ENCODE measurements around the gene HSPB6.

Gene HSPB6

GRCh38 chr19:35744430-35745327 lies 12.2 kb downstream of the HSPB6 start:
- DNase-seq = peak; percentile 49

GRCh38 chr19:35743640-35744429 lies 13.0 kb downstream of the HSPB6 start:
- DNase-seq = no peak

GRCh38 chr19:35742121-35742724 lies 14.6 kb downstream of the HSPB6 start, which contains the start of gene IGFLR1:
IGFLR1 (minus strand) TSS chr19:35742452; CDS start chr19:35741180, 1,272 bp downstream.
- DNase-seq = no peak

- DNase-seq = no peak
Observed at GRCh38 chr19:35741203-35741515, 15.7 kb downstream of the HSPB6 start.

- peak; percentile 84 for DNase-seq
Observed at GRCh38 chr19:35740423-35741202, 16.2 kb downstream of the HSPB6 start.

- DNase-seq = no peak
Observed at GRCh38 chr19:35740108-35740422, 16.8 kb downstream of the HSPB6 start.

GRCh38 chr19:35739275-35740107 lies 17.3 kb downstream of the HSPB6 start:
- DNase-seq = no peak

- no peak for DNase-seq
Observed at GRCh38 chr19:35738887-35739229, 18.0 kb downstream of the HSPB6 start.

GRCh38 chr19:35738021-35738886 lies 18.6 kb downstream of the HSPB6 start:
- no peak for DNase-seq

GRCh38 chr19:35736913-35737886 lies 19.6 kb downstream of the HSPB6 start:
- DNase-seq = no peak

- DNase-seq = no peak
Observed at GRCh38 chr19:35734889-35735288, 21.9 kb downstream of the HSPB6 start.

GRCh38 chr19:35734273-35734672 lies 22.6 kb downstream of the HSPB6 start:
- no peak for DNase-seq

GRCh38 chr19:35733180-35734125 lies 23.4 kb downstream of the HSPB6 start:
- no peak for DNase-seq

GRCh38 chr19:35732540-35733179 lies 24.2 kb downstream of the HSPB6 start:
- no peak for DNase-seq

GRCh38 chr19:35731779-35732405 lies 24.9 kb downstream of the HSPB6 start:
- no peak for DNase-seq

- DNase-seq = no peak
Observed at GRCh38 chr19:35731353-35731752, 25.5 kb downstream of the HSPB6 start.

- no peak for DNase-seq
Observed at GRCh38 chr19:35730326-35730725, 26.5 kb downstream of the HSPB6 start.

GRCh38 chr19:35729763-35730162 lies 27.1 kb downstream of the HSPB6 start:
- DNase-seq = no peak
